ENCODE results near the gene SIM2.

SIM2 gene

GRCh38 chr21:36744560-36745231 is 45.8 kb downstream of the SIM2 start:
- no peak overlapping the region for H3K27ac ChIP-seq (ENCODE audit: low read depth, low read length)
- no peaks in the 10 kb centered on the region for H3K27me3 ChIP-seq (ENCODE audit: control insufficient read depth, low read length)

GRCh38 chr21:36745459-36745858 is 46.5 kb downstream of the SIM2 start:
- Histone ChIP-seq H3K27me3 (ENCODE audit: control insufficient read depth, low read length) (no peaks in the 10 kb centered on the region), H3K4me1 (ENCODE audit: control insufficient read depth, low read length) (no peaks in the 10 kb centered on the region), H3K36me3 (ENCODE audit: control insufficient read depth, low read length) (no peaks in the 10 kb centered on the region), H3K79me2 (ENCODE audit: control insufficient read depth, low read length) (no peaks in the 10 kb centered on the region), H3K4me3 (ENCODE audit: low read length) (no peak overlapping the region), H4K20me1 (ENCODE audit: control insufficient read depth, insufficient read depth, low read depth, low read length) (no peaks in the 10 kb centered on the region), H3K9me3 (ENCODE audit: control insufficient read depth, insufficient read depth, low read length) (no peaks in the 10 kb centered on the region), H3K9me2 (replicated peaks; ENCODE audit: control insufficient read depth, low read length) (no peaks in the 10 kb centered on the region), H3F3A (ENCODE audit: control insufficient read depth, insufficient read depth) (no peaks in the 10 kb centered on the region), H3K27ac (ENCODE audit: low read depth, low read length) (no peak overlapping the region), H3K4me2 (ENCODE audit: low read length) (no peak overlapping the region)
- TF ChIP-seq CTCF (IDR thresholded peaks at IDR 0.05; ENCODE audit: low read depth, low read length, poor library complexity, severe bottlenecking) (no peak), EZH2phosphoT487 (IDR thresholded peaks at IDR 0.05; ENCODE audit: borderline replicate concordance, low read length) (no peak)

More at GRCh38 chr21:36744560-36745231, 45.8 kb downstream of the SIM2 start:
- Histone ChIP-seq H3K79me2 (ENCODE audit: control insufficient read depth, low read length) (no peaks in the 10 kb centered on the region), H3F3A (ENCODE audit: control insufficient read depth, insufficient read depth) (no peaks in the 10 kb centered on the region), H3K4me2 (ENCODE audit: low read length) (no peak overlapping the region), H4K20me1 (ENCODE audit: control insufficient read depth, insufficient read depth, low read depth, low read length) (no peaks in the 10 kb centered on the region), H3K9me2 (replicated peaks; ENCODE audit: control insufficient read depth, low read length) (no peaks in the 10 kb centered on the region), H3K4me1 (ENCODE audit: control insufficient read depth, low read length) (no peaks in the 10 kb centered on the region), H3K36me3 (ENCODE audit: control insufficient read depth, low read length) (no peaks in the 10 kb centered on the region), H3K9me3 (ENCODE audit: control insufficient read depth, insufficient read depth, low read length) (no peaks in the 10 kb centered on the region), H3K4me3 (ENCODE audit: low read length) (no peak overlapping the region)
- no peak for TF ChIP-seq EZH2phosphoT487 (IDR thresholded peaks at IDR 0.05; ENCODE audit: borderline replicate concordance, low read length)
- TF ChIP-seq CTCF (IDR thresholded peaks at IDR 0.05; ENCODE audit: low read depth, low read length, poor library complexity, severe bottlenecking), result no peak

DNA sequence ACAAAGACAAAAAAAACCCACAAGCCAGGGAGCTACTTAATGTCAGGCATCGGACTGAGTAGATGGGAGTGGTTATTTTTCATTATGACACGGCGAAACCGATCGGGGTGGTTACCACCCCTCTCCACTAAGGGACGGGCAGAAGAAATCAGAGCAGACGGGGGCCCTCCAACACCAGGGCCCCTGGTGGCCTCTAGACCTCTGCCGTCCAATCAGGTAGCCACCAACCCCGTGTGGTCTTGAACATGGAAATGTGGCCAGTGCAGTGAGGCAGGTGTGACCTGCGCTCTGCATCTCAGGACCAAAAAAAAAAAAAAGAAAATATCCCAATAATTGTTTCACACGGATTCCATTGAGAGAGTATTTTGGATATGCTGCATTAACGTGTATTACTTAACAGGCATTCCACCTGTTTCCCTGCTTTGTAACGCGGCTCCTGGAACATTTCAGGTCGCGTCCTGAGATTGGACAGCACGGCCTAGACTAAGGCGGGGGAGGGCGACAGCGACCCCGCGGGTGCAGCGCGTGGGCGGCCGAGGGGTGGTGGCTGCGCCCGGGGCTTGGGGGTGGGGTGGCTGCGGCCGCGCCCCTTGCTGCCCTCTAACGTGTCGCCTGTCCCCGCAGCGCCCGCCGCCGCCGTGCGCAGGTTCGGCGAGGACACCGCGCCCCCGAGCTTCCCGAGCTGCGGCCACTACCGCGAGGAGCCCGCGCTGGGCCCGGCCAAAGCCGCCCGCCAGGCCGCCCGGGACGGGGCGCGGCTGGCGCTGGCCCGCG is 48.3 kb downstream of the SIM2 start:
- no peaks in the 10 kb centered on the region for H3K79me2 ChIP-seq (ENCODE audit: control insufficient read depth, low read length)
- H3K4me3 ChIP-seq (ENCODE audit: low read length), result no peak overlapping the region
- H3K27me3 ChIP-seq (ENCODE audit: control insufficient read depth, low read length), result no peaks in the 10 kb centered on the region
- no peaks in the 10 kb centered on the region for H3K9me2 ChIP-seq (replicated peaks; ENCODE audit: control insufficient read depth, low read length)
- H3K4me2 ChIP-seq (ENCODE audit: low read length), result no peak overlapping the region
- no peaks in the 10 kb centered on the region for H3K4me1 ChIP-seq (ENCODE audit: control insufficient read depth, low read length)
- TF ChIP-seq CTCF (IDR thresholded peaks at IDR 0.05; ENCODE audit: low read depth, low read length, poor library complexity, severe bottlenecking) (no peak), EZH2phosphoT487 (IDR thresholded peaks at IDR 0.05; ENCODE audit: borderline replicate concordance, low read length) (no peak)
- no peaks in the 10 kb centered on the region for H3K36me3 ChIP-seq (ENCODE audit: control insufficient read depth, low read length)
- no peaks in the 10 kb centered on the region for H4K20me1 ChIP-seq (ENCODE audit: control insufficient read depth, insufficient read depth, low read depth, low read length)
- no peak overlapping the region for H3K27ac ChIP-seq (ENCODE audit: low read depth, low read length)
- no peaks in the 10 kb centered on the region for H3F3A ChIP-seq (ENCODE audit: control insufficient read depth, insufficient read depth)
- H3K9me3 ChIP-seq (ENCODE audit: control insufficient read depth, insufficient read depth, low read length), result no peaks in the 10 kb centered on the region

Data from DOHH2 (cell line).